ENCODE results near the gene FAM209B.

The FAM209B gene

DNA sequence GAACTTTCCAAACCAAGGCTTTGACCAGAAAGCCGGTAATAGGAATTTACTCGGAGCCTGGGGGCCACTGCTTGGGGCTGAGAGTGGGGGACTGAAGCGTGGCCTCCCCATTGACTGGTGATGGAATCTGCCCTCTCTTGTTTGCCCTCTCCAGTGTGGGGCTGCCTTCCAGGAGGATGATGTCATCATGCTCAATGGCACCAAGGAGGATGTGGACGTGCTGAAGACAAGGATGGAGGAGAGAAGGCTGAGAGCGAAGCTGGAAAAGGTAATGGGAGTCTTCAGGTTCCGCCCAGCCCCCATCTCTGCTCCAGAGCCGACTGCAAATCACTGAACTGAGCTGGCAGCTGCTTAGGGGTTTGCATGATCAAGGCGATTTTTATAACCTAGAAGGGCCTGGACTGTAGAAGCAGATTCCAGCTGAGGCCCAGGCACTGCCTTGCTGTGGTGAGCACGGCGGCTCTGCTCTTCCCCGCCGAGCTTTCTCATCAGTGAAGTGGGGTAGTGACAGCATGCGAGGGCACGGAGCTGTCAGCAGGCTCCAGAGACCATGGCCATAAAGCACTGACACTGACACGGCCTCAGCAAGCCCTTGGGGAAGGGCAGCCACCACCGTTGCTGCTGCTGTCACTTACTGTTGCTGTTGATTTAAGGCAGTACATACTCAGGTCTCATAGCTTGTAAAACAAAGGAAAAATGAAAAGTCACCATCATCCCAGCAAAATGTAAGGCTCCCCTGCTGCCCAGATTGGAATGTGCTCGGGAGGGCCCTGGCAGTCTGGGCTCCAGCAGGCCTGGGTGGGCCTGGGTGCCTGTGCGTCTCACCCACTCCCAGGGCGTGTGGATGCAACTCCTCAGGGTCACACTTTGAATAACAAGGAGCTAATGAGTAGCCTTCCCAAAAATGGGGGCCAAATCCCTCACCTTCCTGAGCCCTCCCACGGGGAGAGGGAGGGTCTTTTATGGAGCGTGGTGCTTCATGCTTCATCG is 19.6 kb upstream of the FAM209B start:
- Histone ChIP-seq H3K36me3 (ENCODE audit: control insufficient read depth, insufficient read depth, low read length) (no peaks in the 10 kb centered on the region), H3K4me2 (ENCODE audit: low read length) (no peak overlapping the region), H3K79me2 (no peaks in the 10 kb centered on the region), H3K27ac (no peak overlapping the region), H2AFZ (no peak overlapping the region), H3K4me1 (no peaks in the 10 kb centered on the region), H3K9me3 (ENCODE audit: control insufficient read depth, low read length) (no peaks in the 10 kb centered on the region), H3K27me3 (ENCODE audit: control insufficient read depth, insufficient read depth, low read length) (no peaks in the 10 kb centered on the region), H3K9ac (no peak overlapping the region), H3K4me3 (ENCODE audit: low read depth, low read length) (no peak overlapping the region)
- TF ChIP-seq, protein P1, sequence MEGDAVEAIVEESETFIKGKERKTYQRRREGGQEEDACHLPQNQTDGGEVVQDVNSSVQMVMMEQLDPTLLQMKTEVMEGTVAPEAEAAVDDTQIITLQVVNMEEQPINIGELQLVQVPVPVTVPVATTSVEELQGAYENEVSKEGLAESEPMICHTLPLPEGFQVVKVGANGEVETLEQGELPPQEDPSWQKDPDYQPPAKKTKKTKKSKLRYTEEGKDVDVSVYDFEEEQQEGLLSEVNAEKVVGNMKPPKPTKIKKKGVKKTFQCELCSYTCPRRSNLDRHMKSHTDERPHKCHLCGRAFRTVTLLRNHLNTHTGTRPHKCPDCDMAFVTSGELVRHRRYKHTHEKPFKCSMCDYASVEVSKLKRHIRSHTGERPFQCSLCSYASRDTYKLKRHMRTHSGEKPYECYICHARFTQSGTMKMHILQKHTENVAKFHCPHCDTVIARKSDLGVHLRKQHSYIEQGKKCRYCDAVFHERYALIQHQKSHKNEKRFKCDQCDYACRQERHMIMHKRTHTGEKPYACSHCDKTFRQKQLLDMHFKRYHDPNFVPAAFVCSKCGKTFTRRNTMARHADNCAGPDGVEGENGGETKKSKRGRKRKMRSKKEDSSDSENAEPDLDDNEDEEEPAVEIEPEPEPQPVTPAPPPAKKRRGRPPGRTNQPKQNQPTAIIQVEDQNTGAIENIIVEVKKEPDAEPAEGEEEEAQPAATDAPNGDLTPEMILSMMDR (IDR thresholded peaks at IDR 0.05): no peak

DNA sequence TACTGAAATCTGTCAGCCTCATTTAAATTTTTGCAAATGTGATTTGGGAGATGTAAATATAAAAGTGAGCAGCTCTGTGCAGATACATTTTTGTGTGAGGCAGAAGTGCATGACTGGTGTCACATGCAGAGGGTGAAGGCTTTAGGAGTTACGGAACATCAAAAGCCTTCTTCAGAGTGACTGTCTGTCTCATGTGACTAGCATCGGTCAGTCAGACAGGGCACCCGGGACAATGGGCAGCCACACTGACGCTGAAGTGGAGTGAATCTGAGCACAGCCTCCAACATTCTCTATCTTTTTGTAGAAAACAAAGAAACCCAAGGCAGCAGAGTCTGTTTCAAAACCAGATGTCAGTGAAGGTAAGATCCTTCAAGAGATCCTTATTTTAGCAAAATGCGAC is 16.4 kb upstream of the FAM209B start:
- TF ChIP-seq, protein P1 (IDR thresholded peaks at IDR 0.05): no peak
- no peak overlapping the region for H3K4me3 ChIP-seq (ENCODE audit: low read depth, low read length)

DNA sequence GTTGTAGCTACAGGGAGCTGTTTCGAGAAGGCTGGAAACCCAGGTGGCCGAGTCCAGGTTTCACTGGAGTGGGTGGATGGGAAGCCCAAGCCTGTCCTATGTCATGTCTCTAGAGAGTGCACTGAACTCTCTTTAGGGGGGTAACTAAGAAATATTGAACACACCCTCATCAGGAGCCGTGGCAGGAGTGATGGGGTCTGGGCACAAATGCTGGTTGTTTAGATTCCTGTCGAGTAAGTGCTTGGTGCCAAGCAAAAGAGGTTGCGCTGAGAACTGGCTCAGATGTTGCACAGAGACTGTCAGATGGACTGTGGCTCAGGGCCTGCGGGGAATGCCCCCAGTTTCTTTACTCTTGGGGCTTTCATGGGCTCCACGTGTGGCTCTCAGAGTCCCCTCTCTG is 15.8 kb upstream of the FAM209B start:
- H3K9me3 ChIP-seq (ENCODE audit: control insufficient read depth, low read length): no peaks in the 10 kb centered on the region
- H2AFZ ChIP-seq: no peak overlapping the region
- H3K4me3 ChIP-seq (ENCODE audit: low read depth, low read length): no peak overlapping the region
- H3K27ac ChIP-seq: no peak overlapping the region
- no peaks in the 10 kb centered on the region for H3K4me1 ChIP-seq
- no peaks in the 10 kb centered on the region for H3K79me2 ChIP-seq
- no peak overlapping the region for H3K9ac ChIP-seq
- H3K36me3 ChIP-seq (ENCODE audit: control insufficient read depth, insufficient read depth, low read length): no peaks in the 10 kb centered on the region
- TF ChIP-seq, protein P1 (IDR thresholded peaks at IDR 0.05): no peak
- H3K4me2 ChIP-seq (ENCODE audit: low read length): no peak overlapping the region
- no peaks in the 10 kb centered on the region for H3K27me3 ChIP-seq (ENCODE audit: control insufficient read depth, insufficient read depth, low read length)

More for the DNA sequence above, 16.4 kb upstream of the FAM209B start:
- Histone ChIP-seq H3K9ac (no peak overlapping the region), H3K27ac (no peak overlapping the region), H3K4me2 (ENCODE audit: low read length) (no peak overlapping the region), H2AFZ (no peak overlapping the region), H3K79me2 (no peaks in the 10 kb centered on the region), H3K9me3 (ENCODE audit: control insufficient read depth, low read length) (no peaks in the 10 kb centered on the region), H3K4me1 (no peaks in the 10 kb centered on the region), H3K27me3 (ENCODE audit: control insufficient read depth, insufficient read depth, low read length) (no peaks in the 10 kb centered on the region), H3K36me3 (ENCODE audit: control insufficient read depth, insufficient read depth, low read length) (no peaks in the 10 kb centered on the region)

GRCh38 chr20:56517641-56518040 is 15.4 kb upstream of the FAM209B start:
- H3K4me1 ChIP-seq: no peaks in the 10 kb centered on the region

More at GRCh38 chr20:56517641-56518040, 15.4 kb upstream of the FAM209B start:
- Histone ChIP-seq H3K27ac (no peak overlapping the region), H3K79me2 (no peaks in the 10 kb centered on the region), H3K9ac (no peak overlapping the region), H3K4me2 (ENCODE audit: low read length) (no peak overlapping the region), H3K27me3 (ENCODE audit: control insufficient read depth, insufficient read depth, low read length) (no peaks in the 10 kb centered on the region), H3K4me3 (ENCODE audit: low read depth, low read length) (no peak overlapping the region), H2AFZ (no peak overlapping the region), H3K9me3 (ENCODE audit: control insufficient read depth, low read length) (no peaks in the 10 kb centered on the region), H3K36me3 (ENCODE audit: control insufficient read depth, insufficient read depth, low read length) (no peaks in the 10 kb centered on the region)
- TF ChIP-seq, protein P1 (IDR thresholded peaks at IDR 0.05): no peak

Measured in parathyroid adenoma (tissue), 2 donors.